Choroid plexus epithelial cell (primary cell): Measurements from ENCODE around the gene PIK3CD.

Experiments
- DNase-seq: peaks from one replicate; pipeline ENCODE4 v3.0.0-alpha.2; 2010; ENCODE audit warnings: low read depth
- H3K4me3 ChIP-seq: 2 replicates; pipeline ENCODE4 v1.5.1; 2011; ENCODE audit warnings: low read depth, mild to moderate bottlenecking, control low read depth, low read length, moderate library complexity
- TF ChIP-seq, protein P1 (sequence below): conservative IDR thresholded peaks from 2 replicates; pipeline ENCODE4 v1.5.1; 2011; ENCODE audit warnings: low read depth, mild to moderate bottlenecking, control low read depth, inconsistent platforms, low read length, moderate library complexity

The PIK3CD gene

DNA sequence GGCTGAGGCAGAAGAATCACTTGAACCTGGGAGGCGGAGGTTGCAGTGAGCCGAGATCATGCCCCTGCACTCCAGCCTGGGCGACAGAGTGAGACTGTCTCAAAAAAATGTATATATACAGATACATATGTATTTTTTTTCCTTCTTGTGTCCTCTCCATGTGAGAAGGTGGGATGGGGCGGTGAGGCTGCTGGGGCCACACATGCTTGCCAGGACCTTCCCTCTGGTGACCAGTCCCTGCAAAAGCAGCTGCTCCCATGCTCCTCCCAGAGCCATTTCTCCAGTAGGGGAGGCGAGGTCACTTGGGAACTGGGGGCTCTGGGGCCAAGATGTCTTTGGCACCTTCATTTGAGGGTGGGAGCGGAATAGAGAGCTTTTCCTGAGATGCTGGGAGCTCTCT is 74.9 kb downstream of the PIK3CD start:
- no peak overlapping the region for H3K4me3 ChIP-seq
- DNase-seq = no peak
- TF ChIP-seq, protein P1, sequence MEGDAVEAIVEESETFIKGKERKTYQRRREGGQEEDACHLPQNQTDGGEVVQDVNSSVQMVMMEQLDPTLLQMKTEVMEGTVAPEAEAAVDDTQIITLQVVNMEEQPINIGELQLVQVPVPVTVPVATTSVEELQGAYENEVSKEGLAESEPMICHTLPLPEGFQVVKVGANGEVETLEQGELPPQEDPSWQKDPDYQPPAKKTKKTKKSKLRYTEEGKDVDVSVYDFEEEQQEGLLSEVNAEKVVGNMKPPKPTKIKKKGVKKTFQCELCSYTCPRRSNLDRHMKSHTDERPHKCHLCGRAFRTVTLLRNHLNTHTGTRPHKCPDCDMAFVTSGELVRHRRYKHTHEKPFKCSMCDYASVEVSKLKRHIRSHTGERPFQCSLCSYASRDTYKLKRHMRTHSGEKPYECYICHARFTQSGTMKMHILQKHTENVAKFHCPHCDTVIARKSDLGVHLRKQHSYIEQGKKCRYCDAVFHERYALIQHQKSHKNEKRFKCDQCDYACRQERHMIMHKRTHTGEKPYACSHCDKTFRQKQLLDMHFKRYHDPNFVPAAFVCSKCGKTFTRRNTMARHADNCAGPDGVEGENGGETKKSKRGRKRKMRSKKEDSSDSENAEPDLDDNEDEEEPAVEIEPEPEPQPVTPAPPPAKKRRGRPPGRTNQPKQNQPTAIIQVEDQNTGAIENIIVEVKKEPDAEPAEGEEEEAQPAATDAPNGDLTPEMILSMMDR = no peak

DNA sequence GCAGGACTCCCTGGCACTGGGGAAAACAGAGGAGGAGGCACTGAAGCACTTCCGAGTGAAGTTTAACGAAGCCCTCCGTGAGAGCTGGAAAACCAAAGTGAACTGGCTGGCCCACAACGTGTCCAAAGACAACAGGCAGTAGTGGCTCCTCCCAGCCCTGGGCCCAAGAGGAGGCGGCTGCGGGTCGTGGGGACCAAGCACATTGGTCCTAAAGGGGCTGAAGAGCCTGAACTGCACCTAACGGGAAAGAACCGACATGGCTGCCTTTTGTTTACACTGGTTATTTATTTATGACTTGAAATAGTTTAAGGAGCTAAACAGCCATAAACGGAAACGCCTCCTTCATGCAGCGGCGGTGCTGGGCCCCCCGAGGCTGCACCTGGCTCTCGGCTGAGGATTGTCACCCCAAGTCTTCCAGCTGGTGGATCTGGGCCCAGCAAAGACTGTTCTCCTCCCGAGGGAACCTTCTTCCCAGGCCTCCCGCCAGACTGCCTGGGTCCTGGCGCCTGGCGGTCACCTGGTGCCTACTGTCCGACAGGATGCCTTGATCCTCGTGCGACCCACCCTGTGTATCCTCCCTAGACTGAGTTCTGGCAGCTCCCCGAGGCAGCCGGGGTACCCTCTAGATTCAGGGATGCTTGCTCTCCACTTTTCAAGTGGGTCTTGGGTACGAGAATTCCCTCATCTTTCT is 75.5 kb downstream of the PIK3CD start:
- DNase-seq = no peak
- TF ChIP-seq, protein P1 = no peak
- no peak overlapping the region for H3K4me3 ChIP-seq

DNA sequence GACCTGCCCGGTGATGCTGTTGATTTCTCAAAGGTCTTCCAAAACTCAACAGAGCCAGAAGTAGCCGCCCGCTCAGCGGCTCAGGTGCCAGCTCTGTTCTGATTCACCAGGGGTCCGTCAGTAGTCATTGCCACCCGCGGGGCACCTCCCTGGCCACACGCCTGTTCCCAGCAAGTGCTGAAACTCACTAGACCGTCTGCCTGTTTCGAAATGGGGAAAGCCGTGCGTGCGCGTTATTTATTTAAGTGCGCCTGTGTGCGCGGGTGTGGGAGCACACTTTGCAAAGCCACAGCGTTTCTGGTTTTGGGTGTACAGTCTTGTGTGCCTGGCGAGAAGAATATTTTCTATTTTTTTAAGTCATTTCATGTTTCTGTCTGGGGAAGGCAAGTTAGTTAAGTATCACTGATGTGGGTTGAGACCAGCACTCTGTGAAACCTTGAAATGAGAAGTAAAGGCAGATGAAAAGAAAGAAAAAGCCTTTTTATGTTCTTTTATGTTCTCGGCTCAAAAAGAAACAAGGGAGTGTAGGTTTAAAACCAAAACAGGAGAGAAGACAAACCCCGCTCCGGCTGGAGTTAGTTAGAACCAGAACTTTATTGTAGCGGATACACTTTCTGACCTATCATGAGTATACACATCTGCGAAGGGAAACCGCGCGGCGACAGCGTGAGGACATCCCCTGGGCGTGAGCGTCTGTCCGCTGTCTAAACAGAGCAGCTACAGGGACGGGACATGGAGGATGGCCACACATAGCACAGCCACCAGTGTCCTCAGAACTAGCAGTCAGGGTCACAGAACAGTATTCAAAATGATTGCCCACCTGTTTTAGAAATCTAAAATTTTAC is 77.1 kb downstream of the PIK3CD start:
- TF ChIP-seq, protein P1 = no peak
- no peak overlapping the region for H3K4me3 ChIP-seq
- no peak for DNase-seq

DNA sequence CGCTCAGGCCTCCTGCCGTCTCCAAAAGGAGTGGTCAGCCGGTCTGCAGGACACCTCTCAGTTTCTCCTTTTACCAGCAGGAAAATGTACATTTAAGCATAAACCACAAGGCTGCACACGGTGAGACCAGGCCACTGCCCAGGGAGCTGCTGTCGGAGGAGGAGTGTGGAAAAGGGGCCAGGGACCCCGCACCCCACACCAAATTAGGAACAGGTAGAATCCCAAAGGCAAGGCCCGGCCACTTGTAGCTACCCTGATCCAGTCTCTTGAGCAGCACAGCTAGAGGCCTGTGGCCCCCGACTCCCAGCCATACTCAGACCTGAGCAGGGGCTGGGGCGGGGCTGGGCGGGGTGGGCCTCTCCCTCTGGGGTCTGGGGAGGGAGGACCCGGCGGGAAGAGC is 78.0 kb downstream of the PIK3CD start:
- no peak overlapping the region for H3K4me3 ChIP-seq
- TF ChIP-seq, protein P1 = no peak
- no peak for DNase-seq

DNA sequence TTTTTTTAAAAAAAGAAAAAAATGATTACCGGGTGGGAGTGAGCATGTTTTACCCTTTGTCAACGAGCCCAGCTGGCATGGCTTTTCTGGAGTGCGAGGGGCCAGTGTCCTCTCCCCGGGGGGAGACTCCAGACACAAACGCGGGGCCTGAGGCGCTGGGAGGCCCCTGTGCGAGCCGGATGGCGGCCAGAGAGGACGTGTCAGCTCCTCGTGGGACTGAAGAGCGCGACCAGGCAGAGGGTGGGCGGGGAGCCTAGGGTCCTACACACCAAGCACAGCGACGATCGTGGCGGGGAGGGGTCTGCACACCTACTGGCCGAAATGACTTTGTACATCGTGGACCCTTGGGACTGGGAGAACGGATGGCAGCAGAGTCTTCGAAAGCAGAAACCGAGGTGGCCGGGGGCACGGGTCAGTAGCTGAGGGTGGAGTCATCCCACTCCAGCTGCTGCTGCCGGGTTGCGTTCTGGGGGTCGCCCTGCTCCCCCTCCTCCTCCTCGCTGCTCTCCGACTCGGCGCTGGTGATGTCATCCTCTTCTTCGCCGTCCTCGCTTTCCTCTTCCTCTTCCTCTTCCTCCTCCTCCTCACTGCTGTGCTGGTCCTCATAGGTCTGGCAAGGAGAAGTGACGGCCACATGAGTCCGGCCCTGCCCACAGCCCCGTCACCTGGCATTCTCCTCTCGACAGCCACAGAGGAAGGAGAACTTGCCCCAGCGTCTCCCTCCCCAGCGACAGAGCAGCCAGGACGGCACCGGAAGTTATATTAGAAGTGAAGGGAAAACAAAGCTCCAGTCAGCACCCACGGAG is 78.8 kb downstream of the PIK3CD start:
- TF ChIP-seq, protein P1 = no peak
- no peak for DNase-seq
- H3K4me3 ChIP-seq = no peak overlapping the region

DNA sequence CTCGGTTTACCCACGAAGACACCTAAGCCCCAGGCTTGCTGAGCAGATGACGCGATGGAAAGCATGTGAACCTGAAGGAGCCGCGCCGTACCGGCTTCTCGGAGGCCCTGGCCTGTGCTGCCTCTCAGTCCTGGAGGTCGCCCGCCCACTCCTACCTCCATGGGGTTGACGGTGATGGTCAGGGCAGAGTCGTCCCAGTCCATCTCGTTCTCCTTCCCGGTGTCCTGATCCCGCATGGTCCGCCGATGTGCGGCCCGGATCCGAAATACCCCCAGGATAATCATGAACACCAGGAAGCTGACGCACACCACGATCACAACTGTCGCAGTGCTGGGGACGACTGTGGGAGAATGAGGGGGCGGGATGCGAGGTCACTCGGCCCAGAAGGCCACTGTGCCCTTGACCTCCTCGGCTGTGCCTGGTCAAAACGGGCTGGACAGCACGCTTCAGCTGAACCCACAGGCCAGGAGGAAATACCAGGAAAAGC is 79.6 kb downstream of the PIK3CD start:
- H3K4me3 ChIP-seq = no peak overlapping the region
- TF ChIP-seq, protein P1 = no peak
- no peak for DNase-seq
